PC-9 (cell line): ENCODE results near the gene LUM. TPM values are rescaled to one million over a fixed set of nuclear protein-coding genes. Genes with fewer than 3 reads are reported as not detected.

ENCODE experiments used
- BruUV-seq: library from RNA; stranded (reverse); fragments of 400-500 nt; replicated peaks from 2 replicates; lab custom pipeline; 2021; lab: Mats Ljungman, UMichigan
- CTCF ChIA-PET: fragments of 300-600 bp; sonication (Branson Sonifier 250); formaldehyde crosslinking; loops from one replicate; lab custom pipeline; 2022; ENCODE audit warnings: antibody characterized with exemption; lab: Charles Lee
- POLR2A ChIA-PET: fragments of 300-600 bp; sonication (Branson Sonifier 250); formaldehyde crosslinking; loops from one replicate; lab custom pipeline; 2022; ENCODE audit warnings: antibody characterized with exemption; ENCODE audit not compliant: unreplicated experiment; lab: Charles Lee
- DNase-seq, 2 experiments: peaks; one replicate each; pipeline versions ENCODE4 v3.0.0 to v3.0.0-alpha.2; 2015 to 2022; ENCODE audit warnings: mixed read lengths in 1 of 2
- H2AFZ ChIP-seq: fragments of 200-600 bp; sonication (generic); 2 replicates; pipeline ENCODE4 v1.8.1; 2017; ENCODE audit warnings: antibody characterized with exemption
- H3F3A ChIP-seq: fragments of 200-600 bp; sonication (generic); 2 replicates; pipeline ENCODE4 v1.8.1; 2017; ENCODE audit warnings: antibody characterized with exemption, mild to moderate bottlenecking, low read depth; ENCODE audit not compliant: insufficient read depth
- H3K27ac ChIP-seq: fragments of 200-600 bp; sonication (generic); 2 replicates; pipeline ENCODE4 v1.6.1; 2016; ENCODE audit warnings: mixed run types
- H3K27me3 ChIP-seq: fragments of 200-600 bp; sonication (generic); 2 replicates; pipeline ENCODE4 v1.6.1; 2016; ENCODE audit warnings: low read depth, mixed run types; ENCODE audit not compliant: insufficient read depth
- H3K36me3 ChIP-seq: fragments of 200-600 bp; sonication (generic); 2 replicates; pipeline ENCODE4 v1.6.1; 2016; ENCODE audit warnings: low read depth, mixed run types
- H3K4me1 ChIP-seq: fragments of 200-600 bp; sonication (generic); replicated peaks from 2 replicates; pipeline ENCODE4 v1.6.1; 2016; ENCODE audit warnings: mixed run types; ENCODE audit not compliant: insufficient read depth
- H3K4me2 ChIP-seq: fragments of 200-600 bp; sonication (generic); 2 replicates; pipeline ENCODE4 v1.6.1; 2017; ENCODE audit warnings: mixed run types
- H3K4me3 ChIP-seq: fragments of 200-600 bp; sonication (generic); 2 replicates; pipeline ENCODE4 v1.6.1; 2016; ENCODE audit warnings: mixed run types
- H3K79me2 ChIP-seq: fragments of 200-600 bp; sonication (generic); 2 replicates; pipeline ENCODE4 v1.6.1; 2017; ENCODE audit warnings: low read depth, mixed run types
- H3K9me2 ChIP-seq: fragments of 200-600 bp; sonication (generic); 2 replicates; pipeline ENCODE4 v1.8.1; 2017; ENCODE audit warnings: mild to moderate bottlenecking; ENCODE audit not compliant: insufficient read depth
- H3K9me3 ChIP-seq: fragments of 200-600 bp; sonication (generic); 2 replicates; pipeline ENCODE4 v1.8.1; 2016; ENCODE audit warnings: low read depth; ENCODE audit not compliant: insufficient read depth
- H4K20me1 ChIP-seq: fragments of 200-600 bp; sonication (generic); 2 replicates; pipeline ENCODE4 v1.8.1; 2017; ENCODE audit not compliant: insufficient read depth
- CTCF ChIP-seq: fragments of 200-600 bp; sonication (generic); conservative IDR thresholded peaks from 2 replicates; pipeline ENCODE4 v1.6.1; 2017; ENCODE audit warnings: mixed run types, antibody characterized with exemption, mild to moderate bottlenecking, moderate library complexity
- EZH2 ChIP-seq: fragments of 200-600 bp; sonication (generic); IDR thresholded peaks from 2 replicates; pipeline ENCODE4 v1.8.0; 2017; ENCODE audit warnings: antibody characterized with exemption, low read depth
- intact Hi-C: fragments of 100-400 bp; cut with micrococcal nuclease; formaldehyde crosslinking; loops from one replicate; pipeline ENCODE4 v1.10.0; 2022; ENCODE audit not compliant: unreplicated experiment
- total RNA-seq: library from RNA; stranded (reverse); gene quantifications from 2 replicates; pipeline ENCODE4 v1.2.3, GENCODE V29; 2021

The LUM gene
- total RNA-seq, 1 experiment from 2014 or later = not detected

- Histone ChIP-seq H3K27me3 (no peaks in the 10 kb centered on the region), H3K27ac (no peak overlapping the region), H2AFZ (no peak overlapping the region), H3K36me3 (no peaks in the 10 kb centered on the region), H3K9me3 (no peaks in the 10 kb centered on the region), H3F3A (no peaks in the 10 kb centered on the region), H3K9me2 (no peaks in the 10 kb centered on the region), H3K4me2 (no peak overlapping the region), H3K4me3 (no peak overlapping the region), H4K20me1 (no peaks in the 10 kb centered on the region), H3K79me2 (no peaks in the 10 kb centered on the region), H3K4me1 (no peaks in the 10 kb centered on the region)
- ChIA-PET CTCF (no interaction called here), POLR2A (no interaction called here)
- DNase-seq = no peak
- TF ChIP-seq CTCF (no peak), EZH2 (no peak)
- no TSS peak for BruUV-seq
- intact Hi-C loops = loop anchor here (10.0 kb wide), 2 partner anchors 219 to 249 kb away; no protein-coding TSS in a partner anchor
Measured at GRCh38 chr12:91105807-91106206, 5.5 kb downstream of the LUM start.

- intact Hi-C loops = loop anchor here (10.0 kb wide), 2 partner anchors 220 to 250 kb away; no protein-coding TSS in a partner anchor
- no TSS peak for BruUV-seq
Measured at GRCh38 chr12:91104812-91105466, 6.4 kb downstream of the LUM start.

DNA sequence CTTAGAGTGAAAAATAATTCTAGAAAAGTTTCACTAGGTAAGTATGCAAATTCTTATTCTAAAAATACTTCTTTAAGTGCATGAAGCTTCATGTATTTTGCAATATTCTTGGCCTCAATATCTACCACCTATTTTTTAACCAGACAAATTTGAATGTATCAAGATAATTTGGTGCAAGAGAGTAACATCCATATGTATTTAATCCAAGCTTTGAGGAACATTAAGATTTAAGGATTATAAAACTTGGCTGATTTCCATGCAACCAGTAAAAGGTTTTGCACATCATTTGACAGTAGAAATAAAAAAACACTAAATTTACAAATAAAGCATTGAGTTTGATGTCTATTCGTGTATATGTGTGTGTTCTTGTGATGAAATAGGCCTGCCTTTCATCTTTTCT is 7.7 kb downstream of the LUM start:
- Histone ChIP-seq H3K27me3 (no peaks in the 10 kb centered on the region), H3K4me3 (no peak overlapping the region), H4K20me1 (no peaks in the 10 kb centered on the region), H3F3A (no peaks in the 10 kb centered on the region; the same call in 1 of the 2 replicates), H3K4me2 (no peak overlapping the region), H3K9me3 (no peaks in the 10 kb centered on the region), H3K9me2 (no peaks in the 10 kb centered on the region), H3K79me2 (no peaks in the 10 kb centered on the region), H3K36me3 (no peaks in the 10 kb centered on the region), H2AFZ (no peak overlapping the region), H3K4me1 (peaks cover 19% of the 10 kb centered on the region), H3K27ac (no peak overlapping the region)
- intact Hi-C loops = loop anchor here (10.0 kb wide), 2 partner anchors 221 to 251 kb away; no protein-coding TSS in a partner anchor
- no peak for DNase-seq
- ChIA-PET CTCF (no interaction called here), POLR2A (no interaction called here)
- TF ChIP-seq CTCF = no peak
- no TSS peak for BruUV-seq

More at GRCh38 chr12:91104812-91105466, 6.4 kb downstream of the LUM start:
- no peaks in the 10 kb centered on the region for H3K36me3 ChIP-seq
- H3F3A ChIP-seq = no peaks in the 10 kb centered on the region
- H3K9me2 ChIP-seq = no peaks in the 10 kb centered on the region
- H2AFZ ChIP-seq = no peak overlapping the region
- TF ChIP-seq EZH2 (no peak), CTCF (no peak)
- CTCF ChIA-PET = no interaction called here
- POLR2A ChIA-PET = no interaction called here
- no peaks in the 10 kb centered on the region for H3K9me3 ChIP-seq
- no peaks in the 10 kb centered on the region for H3K79me2 ChIP-seq
- no peak for DNase-seq
- peaks cover 5% of the 10 kb centered on the region for H3K4me1 ChIP-seq
- no peak overlapping the region for H3K4me2 ChIP-seq
- H3K27me3 ChIP-seq = no peaks in the 10 kb centered on the region
- no peaks in the 10 kb centered on the region for H4K20me1 ChIP-seq
- H3K27ac ChIP-seq = no peak overlapping the region
- H3K4me3 ChIP-seq = no peak overlapping the region
